Measurements from ENCODE around the gene HIPK1. TPM values are rescaled to one million over a fixed set of nuclear protein-coding genes. Genes with fewer than 3 reads are reported as not detected.
A peak's percentile ranks its signal among the peaks of the same experiment; 100 is the strongest.

Gene HIPK1
- total RNA-seq, 1 experiment from 2014 or later, result 40.1 TPM

DNA sequence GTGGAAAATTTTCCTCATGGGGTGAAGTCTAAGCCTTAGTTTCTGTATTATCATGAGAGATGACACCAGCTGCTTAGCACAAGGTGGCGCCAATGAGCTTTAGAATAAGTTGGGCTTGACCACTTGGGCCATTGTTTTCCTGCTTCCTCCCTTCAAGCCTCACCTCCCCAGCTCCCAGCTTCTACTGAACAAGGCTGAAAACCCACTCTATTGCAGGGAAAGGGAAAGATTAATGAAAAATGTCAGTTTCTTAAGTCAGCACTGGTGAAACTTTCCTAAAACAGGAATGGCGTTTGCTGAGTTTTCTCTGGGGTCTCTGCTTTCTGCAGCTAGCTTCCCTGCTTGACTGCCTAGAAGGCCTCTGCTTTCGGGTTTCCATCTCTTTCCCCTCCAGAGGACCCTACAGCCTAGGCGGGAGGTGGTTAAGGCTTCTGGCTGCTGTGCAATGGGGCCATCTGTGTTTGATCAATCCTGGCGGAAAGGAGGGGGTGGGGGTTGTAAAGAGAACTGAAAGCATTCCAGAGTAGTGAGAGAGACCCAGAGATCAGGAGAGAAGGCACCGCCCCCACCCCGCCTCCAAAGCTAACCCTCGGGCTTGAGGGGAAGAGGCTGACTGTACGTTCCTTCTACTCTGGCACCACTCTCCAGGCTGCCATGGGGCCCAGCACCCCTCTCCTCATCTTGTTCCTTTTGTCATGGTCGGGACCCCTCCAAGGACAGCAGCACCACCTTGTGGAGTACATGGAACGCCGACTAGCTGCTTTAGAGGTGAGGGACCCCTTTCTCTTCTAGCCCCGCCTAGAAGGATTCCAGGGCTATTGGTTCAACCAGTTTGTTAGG, 50.0 kb downstream of the HIPK1 start, which contains the start of gene OLFML3:
TSS of gene OLFML3 (plus strand) at position 612 of the 840 bp plus-strand sequence. CDS start at position 655, 43 bp downstream.
- H4K20me1 ChIP-seq (ENCODE audit: insufficient read depth), result no peaks in the 10 kb centered on the region
- DNase-seq (ENCODE audit: low read depth, low spot score), result peak; percentile 66
- H3K36me3 ChIP-seq (ENCODE audit: control insufficient read depth in 1 of 2, insufficient read depth in 2 of 2, low read length in 2 of 2), result 0 out of 4 replicates have a peak, but pooled peaks cover 0 to 3% of the 10 kb centered on the region in 2 experiments
- peak; percentile 88 for ATAC-seq
- ChIA-PET RAD21 (ENCODE audit: low non-redundant PET in 1 of 2, low total read pairs in 2 of 2, uncharacterized antibody in 2 of 2, unreplicated experiment in 2 of 2) (interaction anchor here in 1 of 2 experiments (0.7 to 2.1 kb wide), 2 partner anchors 152 to 304 kb away, joined by 3 to 7 read pairs; no protein-coding TSS in a partner anchor), POLR2A (no interaction called here), CTCF (interaction anchor here (0.7 to 6.3 kb wide), 24 partner anchors 10 to 1264 kb away, joined by 3 to 87 read pairs (median 3); partner anchors contain the start of genes DENND2C and PPM1J)
- no peak within 1 kb of the TSS for H3K27ac ChIP-seq (ENCODE audit: low read depth, low read length)
- peaks cover 5 to 10% of the 10 kb centered on the region in 2 experiments; a peak in 3 of 4 replicates for H3K4me1 ChIP-seq (ENCODE audit: control insufficient read depth in 1 of 2, insufficient read depth in 2 of 2, low read length in 2 of 2)
- no peaks in the 10 kb centered on the region for H3K9me3 ChIP-seq (ENCODE audit: control insufficient read depth in 1 of 2, insufficient read depth in 1 of 2, low read depth in 1 of 2, low read length in 2 of 2)
- H3K9me2 ChIP-seq (ENCODE audit: insufficient read depth), result no peaks in the 10 kb centered on the region
- peak within 1 kb of the TSS; percentile 51 for H3K4me2 ChIP-seq (ENCODE audit: low read length)
- no peaks in the 10 kb centered on the region for H3K79me2 ChIP-seq (ENCODE audit: insufficient read depth, low read length)
- TF ChIP-seq, protein P1, sequence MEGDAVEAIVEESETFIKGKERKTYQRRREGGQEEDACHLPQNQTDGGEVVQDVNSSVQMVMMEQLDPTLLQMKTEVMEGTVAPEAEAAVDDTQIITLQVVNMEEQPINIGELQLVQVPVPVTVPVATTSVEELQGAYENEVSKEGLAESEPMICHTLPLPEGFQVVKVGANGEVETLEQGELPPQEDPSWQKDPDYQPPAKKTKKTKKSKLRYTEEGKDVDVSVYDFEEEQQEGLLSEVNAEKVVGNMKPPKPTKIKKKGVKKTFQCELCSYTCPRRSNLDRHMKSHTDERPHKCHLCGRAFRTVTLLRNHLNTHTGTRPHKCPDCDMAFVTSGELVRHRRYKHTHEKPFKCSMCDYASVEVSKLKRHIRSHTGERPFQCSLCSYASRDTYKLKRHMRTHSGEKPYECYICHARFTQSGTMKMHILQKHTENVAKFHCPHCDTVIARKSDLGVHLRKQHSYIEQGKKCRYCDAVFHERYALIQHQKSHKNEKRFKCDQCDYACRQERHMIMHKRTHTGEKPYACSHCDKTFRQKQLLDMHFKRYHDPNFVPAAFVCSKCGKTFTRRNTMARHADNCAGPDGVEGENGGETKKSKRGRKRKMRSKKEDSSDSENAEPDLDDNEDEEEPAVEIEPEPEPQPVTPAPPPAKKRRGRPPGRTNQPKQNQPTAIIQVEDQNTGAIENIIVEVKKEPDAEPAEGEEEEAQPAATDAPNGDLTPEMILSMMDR (IDR thresholded peaks at IDR 0.05 in 2 of 3, conservative IDR thresholded peaks at IDR 0.05 in 1 of 3; ENCODE audit: borderline replicate concordance in 1 of 3, insufficient read depth in 1 of 3, low read depth in 2 of 3, low read length in 2 of 3), result peak; percentile 61 to 72 (median 70); a peak in 5 of 6 replicates
- TF ChIP-seq JUND (IDR thresholded peaks at IDR 0.05), result no peak
- TF ChIP-seq, protein P2, sequence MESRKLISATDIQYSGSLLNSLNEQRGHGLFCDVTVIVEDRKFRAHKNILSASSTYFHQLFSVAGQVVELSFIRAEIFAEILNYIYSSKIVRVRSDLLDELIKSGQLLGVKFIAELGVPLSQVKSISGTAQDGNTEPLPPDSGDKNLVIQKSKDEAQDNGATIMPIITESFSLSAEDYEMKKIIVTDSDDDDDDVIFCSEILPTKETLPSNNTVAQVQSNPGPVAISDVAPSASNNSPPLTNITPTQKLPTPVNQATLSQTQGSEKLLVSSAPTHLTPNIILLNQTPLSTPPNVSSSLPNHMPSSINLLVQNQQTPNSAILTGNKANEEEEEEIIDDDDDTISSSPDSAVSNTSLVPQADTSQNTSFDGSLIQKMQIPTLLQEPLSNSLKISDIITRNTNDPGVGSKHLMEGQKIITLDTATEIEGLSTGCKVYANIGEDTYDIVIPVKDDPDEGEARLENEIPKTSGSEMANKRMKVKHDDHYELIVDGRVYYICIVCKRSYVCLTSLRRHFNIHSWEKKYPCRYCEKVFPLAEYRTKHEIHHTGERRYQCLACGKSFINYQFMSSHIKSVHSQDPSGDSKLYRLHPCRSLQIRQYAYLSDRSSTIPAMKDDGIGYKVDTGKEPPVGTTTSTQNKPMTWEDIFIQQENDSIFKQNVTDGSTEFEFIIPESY (IDR thresholded peaks at IDR 0.05; ENCODE audit: extremely low read depth, insufficient replicate concordance, low read length), result no peak
- peak; percentile 83 for TF ChIP-seq RAD21 (IDR thresholded peaks at IDR 0.05; ENCODE audit: low read depth)
- TF ChIP-seq, protein P3, sequence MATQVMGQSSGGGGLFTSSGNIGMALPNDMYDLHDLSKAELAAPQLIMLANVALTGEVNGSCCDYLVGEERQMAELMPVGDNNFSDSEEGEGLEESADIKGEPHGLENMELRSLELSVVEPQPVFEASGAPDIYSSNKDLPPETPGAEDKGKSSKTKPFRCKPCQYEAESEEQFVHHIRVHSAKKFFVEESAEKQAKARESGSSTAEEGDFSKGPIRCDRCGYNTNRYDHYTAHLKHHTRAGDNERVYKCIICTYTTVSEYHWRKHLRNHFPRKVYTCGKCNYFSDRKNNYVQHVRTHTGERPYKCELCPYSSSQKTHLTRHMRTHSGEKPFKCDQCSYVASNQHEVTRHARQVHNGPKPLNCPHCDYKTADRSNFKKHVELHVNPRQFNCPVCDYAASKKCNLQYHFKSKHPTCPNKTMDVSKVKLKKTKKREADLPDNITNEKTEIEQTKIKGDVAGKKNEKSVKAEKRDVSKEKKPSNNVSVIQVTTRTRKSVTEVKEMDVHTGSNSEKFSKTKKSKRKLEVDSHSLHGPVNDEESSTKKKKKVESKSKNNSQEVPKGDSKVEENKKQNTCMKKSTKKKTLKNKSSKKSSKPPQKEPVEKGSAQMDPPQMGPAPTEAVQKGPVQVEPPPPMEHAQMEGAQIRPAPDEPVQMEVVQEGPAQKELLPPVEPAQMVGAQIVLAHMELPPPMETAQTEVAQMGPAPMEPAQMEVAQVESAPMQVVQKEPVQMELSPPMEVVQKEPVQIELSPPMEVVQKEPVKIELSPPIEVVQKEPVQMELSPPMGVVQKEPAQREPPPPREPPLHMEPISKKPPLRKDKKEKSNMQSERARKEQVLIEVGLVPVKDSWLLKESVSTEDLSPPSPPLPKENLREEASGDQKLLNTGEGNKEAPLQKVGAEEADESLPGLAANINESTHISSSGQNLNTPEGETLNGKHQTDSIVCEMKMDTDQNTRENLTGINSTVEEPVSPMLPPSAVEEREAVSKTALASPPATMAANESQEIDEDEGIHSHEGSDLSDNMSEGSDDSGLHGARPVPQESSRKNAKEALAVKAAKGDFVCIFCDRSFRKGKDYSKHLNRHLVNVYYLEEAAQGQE (IDR thresholded peaks at IDR 0.05; ENCODE audit: low read depth), result no peak
- no peak for TF ChIP-seq ELF1 (IDR thresholded peaks at IDR 0.05; ENCODE audit: borderline replicate concordance, low read depth)
- TF ChIP-seq POLR2AphosphoS5 (IDR thresholded peaks at IDR 0.05; ENCODE audit: low read depth, low read length), result no peak
- no peak for TF ChIP-seq SP1 (IDR thresholded peaks at IDR 0.05; ENCODE audit: low read depth)
- no peak for TF ChIP-seq SIN3A (IDR thresholded peaks at IDR 0.05; ENCODE audit: low read depth)
- TF ChIP-seq, protein P4, sequence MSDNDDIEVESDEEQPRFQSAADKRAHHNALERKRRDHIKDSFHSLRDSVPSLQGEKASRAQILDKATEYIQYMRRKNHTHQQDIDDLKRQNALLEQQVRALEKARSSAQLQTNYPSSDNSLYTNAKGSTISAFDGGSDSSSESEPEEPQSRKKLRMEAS (IDR thresholded peaks at IDR 0.05), result no peak
- TF ChIP-seq TCF7L2 (IDR thresholded peaks at IDR 0.05; ENCODE audit: borderline replicate concordance, extremely low read depth, insufficient read depth, insufficient read length), result no peak
- intact Hi-C loops (cut with micrococcal nuclease), result loop anchor here (1.0 to 10.0 kb wide), 8 partner anchors 238 to 1136 kb away; no protein-coding TSS in a partner anchor
- no TSS peak for BruUV-seq (replicated peaks)
- no peak within 1 kb of the TSS for H3K9ac ChIP-seq (ENCODE audit: low read length)
- no peak within 1 kb of the TSS for H2AFZ ChIP-seq (ENCODE audit: low read depth, low read length, poor library complexity, severe bottlenecking)
- no peaks in the 10 kb centered on the region for H3K27me3 ChIP-seq (ENCODE audit: insufficient read depth, low read length)
- H3K4me3 ChIP-seq (replicated peaks in 1 of 2; ENCODE audit: low read depth in 1 of 2, low read length in 2 of 2), result no peak within 1 kb of the TSS
